ENCODE results near the gene FICD.
A peak's percentile ranks its signal among the peaks of the same experiment; 100 is the strongest.

The FICD gene

DNA sequence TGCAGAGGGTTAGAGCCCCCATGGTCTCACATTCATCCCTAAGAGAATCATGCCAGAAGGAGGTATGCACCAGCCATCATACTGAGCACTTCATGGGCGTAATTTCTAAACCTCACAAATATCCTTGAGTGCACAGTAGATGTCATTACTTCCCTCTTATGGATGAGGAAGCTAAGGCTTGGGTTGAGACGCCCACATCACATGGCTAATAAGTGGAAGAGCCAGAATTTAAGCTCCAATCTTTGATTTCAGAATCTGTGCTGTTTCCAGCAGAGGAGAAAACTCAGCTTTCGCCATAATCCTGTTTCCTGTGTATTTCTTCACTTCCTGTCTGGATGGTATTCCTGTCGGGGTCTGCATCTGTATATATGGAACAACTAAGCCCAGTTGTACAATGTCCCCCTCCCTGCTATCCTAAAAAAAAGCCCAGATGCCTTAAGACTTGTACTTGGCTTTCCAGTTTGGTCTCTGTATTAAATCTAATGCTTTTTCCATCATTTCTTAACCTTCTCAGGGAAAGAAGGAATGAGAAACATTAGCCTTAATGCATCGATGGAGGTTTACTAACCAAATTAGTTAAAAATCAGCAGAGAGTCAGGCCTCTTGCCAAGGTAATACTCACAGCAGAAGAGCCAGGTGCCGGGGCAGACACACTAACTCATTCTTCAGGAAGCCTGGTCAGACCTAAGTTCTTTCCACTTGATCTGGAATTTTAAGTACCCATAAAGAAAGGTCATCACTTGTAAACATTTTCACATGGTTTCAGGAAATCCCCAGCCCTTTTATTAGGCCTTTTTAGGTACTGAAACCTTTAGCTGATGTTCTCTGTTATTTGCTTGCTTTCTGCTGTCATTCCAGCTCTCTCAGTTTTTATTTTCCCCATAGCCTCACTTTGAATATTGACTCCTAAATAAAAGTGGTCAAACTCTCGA, 52.6 kb downstream of the FICD start:
- DNase-seq: no peak

DNA sequence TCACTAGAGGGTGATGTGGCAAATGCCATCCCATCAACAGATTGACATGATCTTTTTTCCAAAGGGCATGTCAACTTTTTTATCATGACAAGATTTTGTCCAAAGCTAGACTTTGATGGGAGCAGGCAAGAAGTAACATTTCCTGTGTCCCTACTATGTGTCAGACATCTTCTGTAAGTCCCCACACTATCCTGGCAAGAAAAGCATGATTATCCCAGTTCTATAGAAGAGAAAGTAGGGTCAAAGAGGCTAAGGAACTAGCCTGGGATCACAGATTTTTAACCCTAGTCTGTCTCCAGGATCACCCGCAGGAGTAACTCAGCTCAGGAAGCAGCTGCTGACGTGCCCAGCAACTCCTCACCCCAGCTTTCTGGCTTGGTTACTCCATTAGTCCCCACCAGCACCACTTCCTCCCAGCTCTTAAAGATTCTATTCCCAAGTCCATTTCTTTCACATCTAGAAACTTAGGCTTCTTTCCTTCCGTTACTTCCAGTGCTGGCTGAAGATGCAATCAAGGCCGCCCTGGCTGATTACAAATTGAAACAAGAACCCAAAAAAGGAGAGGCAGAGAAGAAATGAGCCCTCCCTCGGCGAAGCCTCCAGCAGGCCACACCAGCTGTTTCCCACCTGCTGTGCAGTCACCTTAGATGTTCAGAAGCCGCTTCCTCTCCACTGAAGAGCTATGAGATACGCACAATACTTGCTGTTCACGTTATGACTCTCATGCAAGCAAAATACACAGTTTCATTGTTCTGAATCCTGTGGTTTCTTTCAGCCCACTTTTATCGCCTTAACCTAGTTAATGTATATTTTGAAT, 53.5 kb downstream of the FICD start:
- DNase-seq: peak; percentile 53

Data from activated CD8-positive, alpha-beta memory T cell treated with anti-CD3 and anti-CD28 coated beads, Interleukin-2, amount 50 U/mL, for 4 hours (primary cell).